CD4-positive, alpha-beta memory T cell (primary cell): ENCODE data around the gene GRIP1. TPM values are rescaled to one million over a fixed set of nuclear protein-coding genes. Genes with fewer than 3 reads are reported as not detected.

Source experiments
- CTCF ChIA-PET: fragments of 350-600 bp; sonication (Branson Sonifier 250); formaldehyde crosslinking; loops from one replicate; lab custom pipeline; 2021; ENCODE audit warnings: inconsistent platforms; ENCODE audit not compliant: partially characterized antibody; lab: Charles Lee
- POLR2A ChIA-PET: fragments of 350-600 bp; sonication (Branson Sonifier 250); formaldehyde crosslinking; loops from one replicate; lab custom pipeline; 2021; ENCODE audit not compliant: partially characterized antibody; lab: Charles Lee
- DNase-seq, 5 donors: peaks; one replicate each; pipeline versions ENCODE4 v3.0.0 to v3.0.0-alpha.2; 2020 to 2022; ENCODE audit warnings: mixed read lengths in 1 of 5
- H3K27ac ChIP-seq: one replicate; pipeline ENCODE4 v1.7.0; 2013; ENCODE audit warnings: low read depth, low read length
- H3K27me3 ChIP-seq: 2 replicates; pipeline ENCODE4 v1.7.0; 2013; ENCODE audit warnings: mild to moderate bottlenecking, low read length, moderate library complexity; ENCODE audit not compliant: insufficient read depth
- H3K36me3 ChIP-seq: 2 replicates; pipeline ENCODE4 v1.7.0; 2013; ENCODE audit warnings: mild to moderate bottlenecking, low read length, moderate library complexity; ENCODE audit not compliant: insufficient read depth
- H3K4me1 ChIP-seq: 2 replicates; pipeline ENCODE4 v1.7.0; 2013; ENCODE audit warnings: mild to moderate bottlenecking, low read length, moderate library complexity; ENCODE audit not compliant: insufficient read depth
- H3K4me3 ChIP-seq, 2 donors: one replicate each; pipeline ENCODE4 v1.7.0; 2013; ENCODE audit warnings: low read length in 2 of 2, mild to moderate bottlenecking in 1 of 2
- H3K9me3 ChIP-seq, 2 donors: one replicate each; pipeline ENCODE4 v1.7.0; 2013; ENCODE audit warnings: low read length in 2 of 2, control low read depth in 1 of 2; ENCODE audit not compliant: control insufficient read depth in 1 of 2
- H3K27ac Mint-ChIP-seq, 7 donors: one replicate each; pipeline ENCODE4 v1.8.0; 2020 to 2021; ENCODE audit warnings: mixed read lengths in 7 of 7, mild to moderate bottlenecking in 6 of 7, inconsistent platforms in 3 of 7, moderate library complexity in 3 of 7
- H3K27me3 Mint-ChIP-seq, 2 donors: one replicate each; pipeline ENCODE4 v1.8.0; 2020 to 2021; ENCODE audit warnings: mixed read lengths in 2 of 2
- H3K36me3 Mint-ChIP-seq, 2 donors: one replicate each; pipeline ENCODE4 v1.8.0; 2020 to 2021; ENCODE audit warnings: mixed read lengths in 2 of 2, inconsistent platforms in 1 of 2, mild to moderate bottlenecking in 1 of 2
- H3K4me1 Mint-ChIP-seq, 4 donors: one replicate each; pipeline ENCODE4 v1.8.0; 2020 to 2021; ENCODE audit warnings: mixed read lengths in 4 of 4, mild to moderate bottlenecking in 1 of 4
- H3K4me3 Mint-ChIP-seq, 8 donors: one replicate each; pipeline ENCODE4 v1.8.0; 2020 to 2021; ENCODE audit warnings: mixed read lengths in 8 of 8, mild to moderate bottlenecking in 7 of 8, moderate library complexity in 6 of 8, inconsistent platforms in 3 of 8
- H3K9me3 Mint-ChIP-seq, 8 donors: one replicate each; pipeline ENCODE4 v1.8.0; 2020 to 2021; ENCODE audit warnings: mixed read lengths in 8 of 8, mild to moderate bottlenecking in 5 of 8, inconsistent platforms in 3 of 8, moderate library complexity in 1 of 8
- intact Hi-C: fragments of 100-400 bp; cut with micrococcal nuclease; formaldehyde crosslinking; loops from one replicate; pipeline ENCODE4 v1.15.1; 2023
- polyA plus RNA-seq, 2 donors: library from polyadenylated mRNA; unstranded; fragments of 300-500 nt; fragmentation: Illumina TruSeq; gene quantifications; one replicate each; pipeline ENCODE4 v1.2.3, GENCODE V29; 2021
- total RNA-seq, 2 experiments: library from RNA; stranded (reverse); gene quantifications; one replicate each; pipeline ENCODE4 v1.2.3, GENCODE V29; 2021

The GRIP1 gene
- total and polyA plus RNA-seq, 4 experiments from 2014 or later, result 0.52 to 3.3 (median 1.5) TPM

GRCh38 chr12:66679461-66680084, 697 bp upstream of the GRIP1 start:
- no peak overlapping the region for H3K27ac ChIP-seq
- no peak overlapping the region for H3K4me3 ChIP-seq
- no peak overlapping the region for H3K4me3 Mint-ChIP-seq
- ChIA-PET POLR2A (no interaction called here), CTCF (interaction anchor here (2.0 kb wide), 1 partner anchor 13 kb away, joined by 6 read pairs; no protein-coding TSS in a partner anchor)
- intact Hi-C loops, result no loop called here
- H3K9me3 ChIP-seq, result no peaks in the 10 kb centered on the region
- H3K27me3 Mint-ChIP-seq, result peaks cover 11 to 13% of the 10 kb centered on the region in 2 donors
- H3K9me3 Mint-ChIP-seq, result no peaks in the 10 kb centered on the region
- H3K36me3 ChIP-seq, result no peaks in the 10 kb centered on the region
- DNase-seq, result no peak
- no peaks in the 10 kb centered on the region for H3K4me1 ChIP-seq
- H3K4me1 Mint-ChIP-seq, result no peaks in the 10 kb centered on the region
- H3K27me3 ChIP-seq, result no peaks in the 10 kb centered on the region
- no peaks in the 10 kb centered on the region for H3K36me3 Mint-ChIP-seq
- H3K27ac Mint-ChIP-seq, result no peak overlapping the region

DNA sequence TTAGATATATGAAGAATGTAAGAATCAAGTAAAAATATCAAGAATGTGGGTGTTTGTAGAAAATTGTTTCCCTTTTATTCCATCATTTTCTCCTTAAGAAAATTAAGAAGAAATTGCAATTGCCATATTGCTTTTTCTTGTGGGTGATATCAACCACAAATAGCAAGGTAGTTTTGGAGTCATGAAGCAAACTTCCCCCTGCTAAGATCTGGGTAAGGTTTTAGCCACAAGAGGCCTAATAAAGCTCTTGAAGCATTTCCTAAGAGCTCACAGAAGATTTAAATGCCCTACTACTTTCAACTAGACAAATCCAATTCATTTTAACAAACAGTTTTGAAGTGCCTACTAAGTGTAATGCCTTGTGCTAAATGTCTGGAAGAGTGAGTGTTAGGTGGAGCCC, 2.6 kb downstream of the GRIP1 start:
- DNase-seq, result no peak
- Histone ChIP-seq H3K9me3 (no peaks in the 10 kb centered on the region), H3K4me3 (no peak overlapping the region), H3K36me3 (no peaks in the 10 kb centered on the region), H3K27me3 (no peaks in the 10 kb centered on the region), H3K4me1 (no peaks in the 10 kb centered on the region), H3K27ac (no peak overlapping the region)
- no peaks in the 10 kb centered on the region for H3K4me1 Mint-ChIP-seq
- H3K9me3 Mint-ChIP-seq, result peaks cover 0 to under 1% (median 0%) of the 10 kb centered on the region in 8 donors
- CTCF ChIA-PET, result no interaction called here
- H3K4me3 Mint-ChIP-seq, result no peak overlapping the region
- POLR2A ChIA-PET, result no interaction called here
- intact Hi-C loops, result no loop called here
- H3K27me3 Mint-ChIP-seq, result peaks cover 12% of the 10 kb centered on the region in 2 donors
- no peak overlapping the region for H3K27ac Mint-ChIP-seq
- H3K36me3 Mint-ChIP-seq, result no peaks in the 10 kb centered on the region

- Histone ChIP-seq H3K27me3 (no peaks in the 10 kb centered on the region), H3K9me3 (no peaks in the 10 kb centered on the region), H3K4me1 (no peaks in the 10 kb centered on the region), H3K27ac (no peak overlapping the region), H3K36me3 (no peaks in the 10 kb centered on the region), H3K4me3 (no peak overlapping the region)
- ChIA-PET CTCF (no interaction called here), POLR2A (no interaction called here)
- H3K4me1 Mint-ChIP-seq, result no peaks in the 10 kb centered on the region
- H3K9me3 Mint-ChIP-seq, result peaks cover 0 to 2% (median 0%) of the 10 kb centered on the region in 8 donors
- H3K36me3 Mint-ChIP-seq, result no peaks in the 10 kb centered on the region
- no peak for DNase-seq
- intact Hi-C loops, result no loop called here
- H3K27ac Mint-ChIP-seq, result no peak overlapping the region
- H3K4me3 Mint-ChIP-seq, result no peak overlapping the region
- peaks cover 13 to 16% of the 10 kb centered on the region in 2 donors for H3K27me3 Mint-ChIP-seq
Observed at GRCh38 chr12:66674495-66675122, 4.3 kb downstream of the GRIP1 start.

DNA sequence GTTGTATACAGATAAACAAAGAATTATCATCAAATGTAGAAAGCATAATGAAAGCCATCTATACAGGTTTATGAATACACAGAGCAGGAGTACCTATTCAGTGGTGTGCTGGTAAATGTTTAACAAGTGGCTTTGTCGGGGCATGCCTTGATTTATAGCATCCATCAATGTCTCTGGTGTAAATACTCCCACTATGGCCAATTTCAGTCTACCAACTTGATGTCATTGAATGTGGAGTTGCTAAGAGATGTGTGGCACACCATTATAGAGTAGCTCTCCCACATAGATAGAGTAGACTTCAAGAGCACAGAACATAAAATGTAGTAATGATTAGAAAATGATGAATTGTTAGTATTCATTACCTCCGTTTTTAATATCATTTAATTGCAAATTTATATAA, 9.3 kb downstream of the GRIP1 start:
- ChIA-PET CTCF (no interaction called here), POLR2A (no interaction called here)
- H3K4me1 Mint-ChIP-seq, result no peaks in the 10 kb centered on the region
- peaks cover 10 to 13% of the 10 kb centered on the region in 2 donors for H3K27me3 Mint-ChIP-seq
- Histone ChIP-seq H3K9me3 (no peaks in the 10 kb centered on the region), H3K27me3 (no peaks in the 10 kb centered on the region), H3K36me3 (no peaks in the 10 kb centered on the region), H3K4me1 (no peaks in the 10 kb centered on the region), H3K27ac (no peak overlapping the region), H3K4me3 (no peak overlapping the region)
- H3K4me3 Mint-ChIP-seq, result no peak overlapping the region
- H3K36me3 Mint-ChIP-seq, result no peaks in the 10 kb centered on the region
- H3K27ac Mint-ChIP-seq, result no peak overlapping the region
- peaks cover 0 to 2% (median 0%) of the 10 kb centered on the region in 8 donors for H3K9me3 Mint-ChIP-seq
- DNase-seq, result no peak
- intact Hi-C loops, result no loop called here

DNA sequence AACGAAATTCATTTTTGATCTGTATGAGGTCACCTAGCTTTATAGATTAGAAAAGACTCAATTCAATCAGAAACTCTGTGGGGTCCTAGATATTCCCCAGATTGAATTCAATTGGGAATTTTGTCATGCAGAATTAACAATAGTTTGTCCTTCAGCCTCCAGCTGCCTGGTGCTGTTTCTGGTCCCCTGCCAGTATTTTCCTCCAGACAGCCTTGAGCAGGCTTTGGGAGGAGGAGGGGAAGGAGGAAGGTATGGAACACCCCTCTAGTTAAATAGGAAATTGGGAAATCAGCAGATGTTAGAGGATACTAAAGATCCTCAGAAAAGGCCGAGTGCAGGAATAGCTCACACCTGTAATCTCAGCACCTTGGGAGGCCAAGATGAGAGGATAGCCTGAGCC, 10.6 kb downstream of the GRIP1 start:
- Mint-ChIP-seq H3K27me3 (peaks cover 5 to 10% of the 10 kb centered on the region in 2 donors), H3K9me3 (peaks cover 0 to 2% (median 0%) of the 10 kb centered on the region in 8 donors), H3K4me3 (no peak overlapping the region), H3K4me1 (no peaks in the 10 kb centered on the region), H3K27ac (no peak overlapping the region), H3K36me3 (no peaks in the 10 kb centered on the region)
- intact Hi-C loops, result no loop called here
- Histone ChIP-seq H3K27me3 (no peaks in the 10 kb centered on the region), H3K36me3 (no peaks in the 10 kb centered on the region), H3K9me3 (no peaks in the 10 kb centered on the region), H3K27ac (no peak overlapping the region), H3K4me1 (no peaks in the 10 kb centered on the region), H3K4me3 (no peak overlapping the region)
- POLR2A ChIA-PET, result no interaction called here
- CTCF ChIA-PET, result interaction anchor here (1.0 kb wide), 1 partner anchor 21 kb away, joined by 3 read pairs; no protein-coding TSS in a partner anchor
- no peak for DNase-seq

GRCh38 chr12:66667906-66668305, 11.0 kb downstream of the GRIP1 start:
- Histone ChIP-seq H3K36me3 (no peaks in the 10 kb centered on the region), H3K27me3 (no peaks in the 10 kb centered on the region), H3K27ac (no peak overlapping the region), H3K4me1 (no peaks in the 10 kb centered on the region), H3K9me3 (no peaks in the 10 kb centered on the region), H3K4me3 (no peak overlapping the region)
- Mint-ChIP-seq H3K4me1 (no peaks in the 10 kb centered on the region), H3K27me3 (peaks cover 7 to 12% of the 10 kb centered on the region in 2 donors), H3K27ac (no peak overlapping the region), H3K4me3 (no peak overlapping the region), H3K36me3 (no peaks in the 10 kb centered on the region), H3K9me3 (peaks cover 0 to 2% (median 0%) of the 10 kb centered on the region in 8 donors)
- intact Hi-C loops, result no loop called here
- ChIA-PET POLR2A (no interaction called here), CTCF (interaction anchor here (1.0 kb wide), 1 partner anchor 21 kb away, joined by 3 read pairs; no protein-coding TSS in a partner anchor)
- no peak for DNase-seq

DNA sequence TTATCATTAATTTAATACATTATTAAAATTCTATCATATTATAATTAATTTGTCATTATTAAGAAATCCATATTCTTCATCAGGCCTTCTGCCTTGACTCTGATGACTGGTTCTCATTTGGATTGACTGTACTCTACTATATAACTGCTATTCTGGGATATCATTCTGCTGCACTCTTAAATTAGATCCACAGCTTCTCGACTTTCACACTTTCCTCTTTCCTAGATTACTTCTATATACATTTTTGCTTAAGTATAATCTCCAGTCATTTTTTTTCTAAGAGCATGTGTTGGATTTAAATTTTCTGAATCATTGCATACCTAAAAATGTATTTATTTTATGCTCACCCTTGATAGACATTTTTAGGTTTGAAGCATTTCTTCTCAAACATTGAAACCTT, 12.4 kb downstream of the GRIP1 start:
- H3K4me1 Mint-ChIP-seq, result no peaks in the 10 kb centered on the region
- no peak overlapping the region for H3K27ac ChIP-seq
- no peaks in the 10 kb centered on the region for H3K36me3 ChIP-seq
- no peak for DNase-seq
- ChIA-PET CTCF (interaction anchor here (0.6 kb wide), 1 partner anchor 544 kb away, joined by 3 read pairs; no protein-coding TSS in a partner anchor), POLR2A (no interaction called here)
- H3K4me1 ChIP-seq, result no peaks in the 10 kb centered on the region
- peaks cover 0 to 2% (median 0%) of the 10 kb centered on the region in 8 donors for H3K9me3 Mint-ChIP-seq
- intact Hi-C loops, result no loop called here
- no peaks in the 10 kb centered on the region for H3K36me3 Mint-ChIP-seq
- no peak overlapping the region for H3K27ac Mint-ChIP-seq
- no peaks in the 10 kb centered on the region for H3K9me3 ChIP-seq
- H3K4me3 ChIP-seq, result no peak overlapping the region
- H3K27me3 ChIP-seq, result no peaks in the 10 kb centered on the region
- no peak overlapping the region for H3K4me3 Mint-ChIP-seq
- peaks cover 11 to 15% of the 10 kb centered on the region in 2 donors for H3K27me3 Mint-ChIP-seq
